PC-9 (cell line): ENCODE results near the gene NT5DC3.

Experiments
- CTCF ChIP-seq: fragments of 200-600 bp; sonication (generic); conservative IDR thresholded peaks from 2 replicates; pipeline ENCODE4 v1.6.1; 2017; ENCODE audit warnings: mixed run types, antibody characterized with exemption, mild to moderate bottlenecking, moderate library complexity
- EZH2 ChIP-seq: fragments of 200-600 bp; sonication (generic); IDR thresholded peaks from 2 replicates; pipeline ENCODE4 v1.8.0; 2017; ENCODE audit warnings: antibody characterized with exemption, low read depth

- TF ChIP-seq CTCF (no peak), EZH2 (no peak)
Measured at GRCh38 chr12:103840876-103841689, at the start of gene NT5DC3.
